Head of caudate nucleus (tissue), 42 donors: ENCODE measurements around the gene CTNNA3.
"Not testable (repeated sequence)": the region's sequence is repeated elsewhere in the genome, so short reads cannot be mapped to it uniquely, and the experiment has no call there.

ENCODE experiments used
- DNase-seq, 42 donors: peaks; one replicate each; pipeline versions ENCODE4 v3.0.0 to v3.0.0-alpha.2; 2020 to 2021; ENCODE audit warnings: mixed read lengths in 7 of 42
- intact Hi-C: fragments of 100-400 bp; cut with DNase I; formaldehyde crosslinking; loops from one replicate; pipeline ENCODE4 v1.15.0; 2022

CTNNA3 gene

DNA sequence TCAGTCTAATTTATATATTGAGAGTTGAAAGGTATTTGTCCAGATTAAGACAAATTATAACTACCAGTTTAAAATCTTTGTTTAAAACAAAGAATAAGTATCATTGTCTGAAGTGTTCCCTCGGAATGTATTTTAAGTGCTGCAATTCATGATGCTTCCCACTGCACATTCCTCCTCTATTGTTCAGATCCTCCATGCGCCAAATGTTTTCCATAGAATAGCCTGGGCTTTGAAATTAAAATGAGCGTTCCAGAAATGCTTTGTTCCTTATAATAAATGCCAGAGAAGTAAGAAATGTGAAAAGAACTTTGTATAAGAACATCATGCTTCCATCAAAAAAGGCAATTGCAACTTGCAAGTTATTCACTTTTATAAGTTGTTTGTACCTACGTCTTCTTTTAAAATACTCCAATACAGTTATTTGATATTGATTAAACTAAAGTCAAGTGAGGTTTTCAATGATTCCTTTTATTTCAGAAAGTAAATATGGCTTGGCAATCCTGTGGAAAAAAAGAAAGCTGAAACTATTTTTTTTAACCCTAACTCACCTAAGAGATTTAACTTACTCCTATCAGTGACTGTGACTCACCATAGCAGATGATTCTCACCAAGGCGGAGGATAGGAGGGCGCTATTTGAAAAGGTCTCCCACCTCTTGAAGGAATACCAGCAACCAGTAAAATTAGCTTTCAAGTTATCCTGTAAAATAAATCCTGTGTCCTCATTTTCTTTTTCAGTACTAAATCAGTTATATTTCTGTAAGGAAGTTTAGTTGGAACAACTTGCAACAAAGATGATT is 85.8 kb downstream of the CTNNA3 start:
- no peak for DNase-seq
- intact Hi-C loops: no loop called here

DNA sequence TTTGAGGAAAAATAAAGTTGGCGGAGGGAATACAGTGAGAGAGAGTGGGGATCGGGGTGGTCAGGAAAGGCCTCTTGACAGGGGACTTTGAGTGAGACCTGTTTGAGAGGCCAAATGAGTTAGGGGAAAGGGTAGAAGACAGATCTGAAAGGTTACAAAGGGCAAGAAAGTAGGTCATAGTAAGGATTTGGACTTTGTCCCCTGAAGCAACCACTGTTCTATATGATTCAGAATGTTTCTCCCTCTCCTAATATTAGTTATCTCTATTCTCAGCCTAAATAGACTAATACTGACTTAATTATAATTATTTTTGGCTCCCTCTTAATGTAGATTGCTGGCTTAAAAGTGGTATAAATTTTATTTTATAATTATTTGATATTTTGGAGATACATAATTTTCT is 88.0 kb downstream of the CTNNA3 start:
- intact Hi-C loops: no loop called here
- no peak for DNase-seq

DNA sequence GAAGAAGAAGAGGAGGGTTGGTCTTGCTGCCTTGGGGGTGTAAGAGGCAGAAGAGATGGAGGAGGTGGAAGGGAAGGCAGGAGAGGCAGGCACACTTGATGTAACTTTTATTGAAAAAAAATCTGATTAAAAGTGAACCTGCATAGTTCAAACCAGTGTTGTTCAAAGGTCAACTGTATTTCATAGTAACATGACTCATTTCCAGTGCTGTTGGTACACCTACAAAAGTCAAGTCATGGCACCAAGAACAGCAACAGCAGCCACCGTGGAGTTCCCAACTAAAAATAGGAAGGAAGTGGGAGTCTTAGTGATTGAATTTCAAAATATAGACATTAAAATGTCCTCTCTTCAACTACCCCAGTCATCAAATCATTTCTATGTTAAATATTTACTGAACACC is 88.5 kb downstream of the CTNNA3 start:
- intact Hi-C loops: no loop called here
- peak in 6 of 42 donors; percentile 3 to 48 (median 25) for DNase-seq

DNA sequence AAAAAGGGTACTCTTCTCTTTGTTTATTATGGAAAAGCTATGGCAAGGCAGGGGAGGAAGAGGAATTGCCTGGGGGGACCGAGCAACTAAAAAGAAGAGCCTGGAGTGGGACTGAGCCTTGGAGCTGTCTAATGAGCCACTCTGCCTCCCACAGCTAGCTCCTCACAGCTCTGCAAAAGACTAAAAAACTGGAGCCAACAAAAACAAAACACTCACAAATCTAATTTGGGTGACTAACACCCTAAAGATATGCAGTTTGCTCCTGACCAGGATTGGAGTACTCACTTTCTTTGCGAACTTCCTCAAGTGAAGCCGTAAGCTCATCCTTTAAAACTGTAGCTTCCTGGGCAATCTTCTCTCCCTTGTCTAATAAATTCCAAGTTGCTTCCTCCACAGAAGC is 89.4 kb downstream of the CTNNA3 start:
- intact Hi-C loops: no loop called here
- no peak for DNase-seq

DNA sequence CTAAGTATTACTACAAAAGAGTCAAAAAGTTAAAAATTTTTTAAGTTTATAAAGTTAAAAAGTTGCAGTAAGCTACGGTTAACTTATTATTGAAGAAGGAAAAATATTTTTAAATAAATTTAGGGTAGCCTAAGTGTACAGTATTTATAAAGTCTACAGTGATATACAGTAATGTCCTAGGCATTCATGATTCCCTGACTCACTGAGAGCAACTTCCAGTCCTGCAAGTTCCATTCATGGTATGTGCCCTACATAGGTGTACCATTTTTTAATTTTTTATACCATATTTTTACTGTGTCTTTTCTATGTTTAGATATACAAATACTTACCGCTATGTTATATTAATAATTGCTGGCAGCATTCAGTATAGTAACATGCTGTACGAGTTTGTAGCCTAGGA is 92.3 kb downstream of the CTNNA3 start:
- intact Hi-C loops: no loop called here
- DNase-seq: no peak

DNA sequence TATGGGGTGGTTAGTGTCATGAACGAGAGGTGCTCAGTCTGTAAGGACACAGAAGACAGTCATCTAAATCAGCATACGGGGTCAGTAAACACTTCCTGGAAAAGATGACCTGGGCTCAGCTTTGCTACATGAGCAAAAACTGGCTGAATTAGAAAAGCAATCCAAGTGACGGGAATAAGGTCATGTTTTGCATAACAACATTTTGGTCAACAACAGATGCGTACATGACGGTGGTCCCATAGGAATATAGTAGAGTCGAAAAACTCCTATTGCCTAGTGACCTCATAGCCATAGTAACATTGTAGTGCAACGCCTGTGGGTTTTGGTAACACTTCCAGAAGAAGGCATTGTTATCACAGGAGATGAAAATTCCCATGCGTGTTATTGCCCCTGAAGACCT is 92.9 kb downstream of the CTNNA3 start:
- intact Hi-C loops: no loop called here
- no peak for DNase-seq

DNA sequence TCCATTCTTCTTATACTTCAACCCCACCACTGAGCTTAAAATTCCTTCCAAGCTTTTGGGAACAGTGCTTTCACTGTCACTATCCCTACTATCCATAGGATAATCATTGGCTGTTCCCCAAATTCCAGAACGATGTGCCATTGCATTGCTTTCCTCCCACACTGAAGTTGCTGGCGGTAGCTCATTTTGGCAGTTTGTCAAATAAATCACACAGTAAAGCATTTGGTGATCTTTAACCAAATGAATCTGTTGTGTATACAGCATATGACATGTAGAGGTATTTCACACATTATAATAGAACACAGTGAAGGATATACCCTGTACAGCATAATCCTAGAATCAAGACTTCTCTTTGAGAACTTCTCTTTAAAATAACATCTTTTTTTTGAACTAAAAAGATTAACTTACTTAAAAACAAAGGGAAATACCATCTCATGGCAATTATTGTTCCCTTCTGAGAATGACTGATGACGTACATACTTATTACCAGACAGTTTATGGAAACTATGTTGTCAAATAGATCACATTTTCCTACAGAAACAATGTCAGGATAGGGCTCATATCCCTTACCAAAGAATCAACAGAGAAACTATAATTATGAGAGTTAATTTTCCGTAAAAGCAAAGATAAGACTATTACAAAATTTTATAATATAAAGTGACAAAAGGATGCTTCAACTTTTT is 93.6 kb downstream of the CTNNA3 start:
- intact Hi-C loops: no loop called here
- DNase-seq: no peak

DNA sequence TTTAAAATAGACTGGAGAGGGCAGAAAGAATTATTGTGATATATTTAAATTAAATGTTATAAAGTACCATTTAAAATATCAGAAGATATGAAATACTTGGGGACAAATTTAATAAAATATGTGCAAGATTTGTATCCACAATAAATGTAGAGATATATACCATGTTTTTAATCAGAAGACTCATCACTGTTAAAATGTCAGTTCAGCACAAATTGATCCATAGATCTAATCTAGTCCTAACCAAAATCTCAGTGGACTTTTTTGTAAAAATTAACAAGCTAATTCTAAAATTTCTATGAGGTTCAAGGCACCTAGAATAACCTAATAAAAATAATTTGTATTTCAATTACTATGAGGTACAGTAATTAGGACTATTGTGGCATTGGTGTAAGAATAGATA is 96.4 kb downstream of the CTNNA3 start:
- intact Hi-C loops: no loop called here
- no peak for DNase-seq

DNA sequence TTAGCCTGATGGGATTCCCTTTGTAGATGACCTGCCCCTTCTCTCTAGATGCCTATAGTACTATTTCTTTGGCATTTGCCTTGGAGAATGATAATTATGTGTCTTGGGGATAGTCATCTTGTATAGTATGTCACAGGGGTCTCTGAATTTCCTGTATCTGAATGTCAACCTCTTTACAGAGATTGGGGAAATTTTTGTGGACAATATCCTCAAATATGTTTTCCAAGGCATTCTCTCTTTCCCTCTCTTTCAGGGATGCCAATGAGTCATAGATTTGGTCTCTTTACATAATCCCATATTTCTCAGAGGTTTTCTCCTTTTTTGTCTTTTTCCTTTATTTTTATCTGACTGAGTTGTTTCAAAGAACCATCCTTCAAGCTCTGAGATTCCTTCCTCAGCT is 99.4 kb downstream of the CTNNA3 start:
- no peak for DNase-seq
- intact Hi-C loops: no loop called here

DNA sequence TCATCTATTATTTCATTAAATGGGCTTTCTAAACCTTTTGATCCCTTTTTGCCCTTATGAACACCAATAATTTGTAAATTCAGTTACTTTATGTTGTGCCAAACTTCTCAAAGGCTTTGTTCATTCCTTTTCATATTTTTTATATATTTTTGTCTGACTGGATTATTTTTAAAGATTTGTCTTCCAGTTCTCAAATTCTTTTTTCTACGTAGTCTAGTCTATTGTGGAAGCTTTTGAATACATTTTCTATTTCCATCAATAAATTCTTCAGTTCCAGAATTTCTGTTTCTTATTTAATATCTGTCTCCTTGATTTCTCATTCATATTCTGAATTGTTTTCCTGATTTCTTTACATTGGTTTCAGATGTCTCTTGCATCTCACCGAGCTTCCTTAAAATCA is 108.2 kb downstream of the CTNNA3 start:
- intact Hi-C loops: no loop called here
- DNase-seq: no peak

DNA sequence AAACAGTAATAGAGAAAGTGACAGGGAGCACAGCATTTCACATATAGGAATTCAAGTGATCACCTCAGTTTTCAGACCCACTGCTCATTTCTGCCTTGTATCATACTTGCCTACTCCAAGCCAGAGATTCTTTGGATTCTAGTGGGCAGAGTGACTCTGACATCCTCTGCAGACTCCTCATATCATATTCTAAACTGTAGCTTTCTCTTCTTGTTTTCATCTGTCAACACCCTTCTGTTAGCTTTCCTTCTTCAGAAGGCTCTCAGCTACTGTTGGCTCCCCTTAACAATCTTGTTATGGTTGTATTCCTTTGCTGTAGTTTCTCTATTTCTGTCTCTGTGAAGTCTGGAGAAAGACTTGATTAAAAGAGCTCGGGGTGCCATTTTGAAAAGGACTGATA is 120.5 kb downstream of the CTNNA3 start:
- DNase-seq: no peak
- intact Hi-C loops: no loop called here

DNA sequence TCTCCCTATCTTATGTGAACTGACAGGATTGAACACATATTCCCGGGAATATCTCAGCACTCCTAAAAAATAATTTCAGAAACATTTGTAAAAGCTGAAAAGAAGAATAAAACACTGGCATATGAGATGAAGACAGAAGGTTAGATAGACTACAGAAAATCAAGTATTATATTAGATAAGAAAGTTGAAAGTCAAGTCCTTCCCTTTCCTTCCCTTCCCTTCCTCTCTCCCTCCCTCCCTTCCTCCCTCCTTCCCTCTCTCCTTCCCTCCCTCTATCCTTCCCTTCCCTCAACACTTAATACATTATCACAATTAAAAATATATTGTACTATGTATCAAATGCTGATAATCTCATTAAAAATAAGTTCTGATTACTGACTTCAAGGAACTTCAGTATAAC is 122.5 kb downstream of the CTNNA3 start:
- no peak for DNase-seq
- intact Hi-C loops: no loop called here

DNA sequence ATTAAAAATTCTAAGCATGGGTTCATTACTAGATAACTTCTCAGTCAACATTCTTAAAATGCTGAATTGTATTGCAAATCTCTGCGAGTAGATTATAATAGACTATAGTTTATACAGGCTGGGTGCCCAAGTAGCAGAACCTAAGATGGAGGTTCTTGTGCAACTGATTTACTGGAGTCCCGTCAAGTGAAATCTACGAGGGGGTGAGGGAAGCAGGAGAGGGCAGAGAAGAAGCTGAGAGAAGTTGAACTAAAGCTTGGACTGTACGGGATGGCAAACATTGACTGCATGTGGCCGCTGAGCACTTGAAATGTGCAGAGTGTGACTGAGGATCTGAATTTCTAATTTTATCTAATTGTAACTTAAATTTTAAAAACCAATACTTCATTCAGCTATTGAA is 124.5 kb downstream of the CTNNA3 start:
- intact Hi-C loops: no loop called here
- DNase-seq: no peak

DNA sequence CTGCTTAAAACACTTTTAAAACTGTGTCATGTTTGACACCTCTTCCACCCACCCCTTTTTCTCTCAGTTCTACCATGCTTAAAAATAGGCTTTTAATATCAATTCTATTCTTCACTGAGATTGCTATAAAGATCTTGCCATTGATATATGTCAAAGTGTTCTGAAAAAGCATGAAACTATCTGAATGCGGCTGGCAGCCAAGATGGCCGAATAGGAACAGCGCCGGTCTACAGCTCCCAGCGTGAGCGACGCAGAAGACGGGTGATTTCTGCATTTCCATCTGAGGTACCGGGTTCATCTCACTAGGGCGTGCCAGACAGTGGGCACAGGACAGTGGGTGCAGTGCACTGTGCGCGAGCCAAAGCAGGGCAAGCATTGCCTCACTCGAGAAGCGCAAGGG is 137.7 kb downstream of the CTNNA3 start:
- intact Hi-C loops: not testable (repeated sequence)
- DNase-seq: peak in 22 of 42 donors; percentile 4 to 59 (median 20)

DNA sequence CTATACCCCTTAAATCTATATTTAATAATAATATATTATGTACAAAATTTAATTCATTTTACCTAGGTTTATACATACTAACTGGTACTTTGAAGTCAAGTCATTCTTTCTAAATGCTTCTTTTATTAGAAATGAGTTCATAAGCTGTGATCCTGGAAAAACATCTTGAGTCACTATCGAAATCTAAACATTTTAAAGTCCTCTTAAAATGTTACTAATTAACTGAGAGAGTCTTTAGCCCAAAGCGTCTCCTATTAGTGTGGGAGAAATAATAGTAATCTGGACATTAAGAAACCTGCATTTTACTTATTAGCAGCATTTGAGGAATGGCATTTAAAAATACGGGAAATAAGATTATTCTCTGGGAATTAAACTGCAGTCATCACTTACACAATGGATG is 142.7 kb downstream of the CTNNA3 start:
- intact Hi-C loops: no loop called here
- no peak for DNase-seq

DNA sequence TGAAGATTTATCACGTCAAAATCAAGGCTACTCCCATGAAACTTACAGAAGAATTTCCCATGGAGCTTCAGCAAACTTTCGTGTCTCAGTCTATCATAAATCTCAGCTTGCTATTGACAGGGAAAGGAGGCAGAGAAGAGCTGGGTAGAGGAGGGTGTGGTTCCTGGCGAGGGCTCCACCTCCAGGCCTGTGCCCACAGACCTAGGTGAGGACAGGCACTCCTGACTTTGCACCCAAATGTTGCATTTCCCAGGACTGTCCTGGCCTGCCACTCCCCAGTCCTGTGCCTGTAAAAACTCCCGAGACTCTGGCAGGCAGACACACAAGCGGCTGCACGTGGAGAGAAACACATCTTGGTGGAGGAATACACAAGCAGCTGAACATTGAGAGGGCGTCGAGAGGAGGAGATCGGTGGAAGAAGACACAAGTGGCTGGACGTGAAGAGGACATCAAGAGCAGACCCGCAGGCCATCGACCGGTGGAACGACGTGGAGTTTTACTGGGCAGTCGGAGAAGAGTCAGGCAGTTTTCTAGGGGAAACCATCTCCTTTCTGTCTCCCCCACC is 145.1 kb downstream of the CTNNA3 start:
- DNase-seq: no peak
- intact Hi-C loops: no loop called here

DNA sequence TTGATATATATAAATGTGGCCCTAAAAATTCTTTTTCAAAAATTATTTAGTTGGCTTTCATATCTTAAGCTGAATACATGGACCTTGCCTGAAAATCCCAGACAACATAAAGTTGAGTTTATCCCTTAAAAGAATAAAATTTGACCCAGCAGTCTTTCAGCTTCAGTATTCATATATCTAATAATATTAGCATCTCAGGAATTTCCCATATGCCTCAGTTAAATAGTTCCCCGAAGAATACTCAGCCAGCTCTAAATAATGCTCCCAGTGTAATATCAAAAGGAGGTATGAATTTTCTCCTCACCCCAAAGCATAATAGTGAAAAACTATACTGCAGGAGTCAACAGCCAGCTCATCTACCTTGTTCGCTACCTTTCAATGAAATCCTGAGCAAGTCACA is 145.9 kb downstream of the CTNNA3 start:
- intact Hi-C loops: no loop called here
- DNase-seq: no peak

DNA sequence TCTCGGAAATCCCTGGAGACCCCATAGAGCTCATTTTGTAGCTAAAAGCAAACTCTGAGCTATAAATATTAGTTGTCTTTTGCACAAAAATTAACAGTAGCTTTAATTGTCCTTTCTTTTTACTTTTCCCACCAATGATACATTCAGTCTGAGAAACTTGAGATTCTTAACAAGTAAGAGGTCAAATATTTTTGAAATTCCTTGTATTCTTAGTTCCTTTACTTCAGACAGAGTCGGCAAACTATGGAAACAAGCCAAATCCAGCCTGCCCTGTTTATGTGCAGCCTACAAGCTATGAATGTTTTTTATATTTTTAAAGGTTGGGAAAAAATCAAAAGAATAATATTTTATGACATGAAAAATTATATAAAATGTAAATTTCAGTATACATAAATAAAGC is 146.6 kb downstream of the CTNNA3 start:
- intact Hi-C loops: no loop called here
- DNase-seq: peak in 1 of 42 donors; percentile 43

DNA sequence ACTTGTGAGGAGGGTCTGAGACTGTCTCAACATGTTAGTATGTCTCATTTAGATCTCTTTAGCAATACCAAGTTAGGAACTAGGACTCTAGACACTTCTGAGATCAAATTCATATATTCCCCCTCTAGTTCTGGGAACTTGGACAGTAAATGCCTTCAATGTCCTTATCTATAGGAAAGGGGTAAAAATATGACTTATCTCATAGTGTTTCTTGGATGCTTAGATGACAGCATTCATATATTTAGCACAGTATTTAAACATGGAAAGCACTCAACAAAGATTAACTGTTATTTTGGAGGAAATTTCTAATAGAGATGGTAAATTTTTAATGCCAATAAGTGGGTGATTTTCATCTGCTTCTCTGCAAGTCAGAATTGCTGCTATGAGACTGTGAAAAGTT is 154.6 kb downstream of the CTNNA3 start:
- intact Hi-C loops: no loop called here
- DNase-seq: no peak

DNA sequence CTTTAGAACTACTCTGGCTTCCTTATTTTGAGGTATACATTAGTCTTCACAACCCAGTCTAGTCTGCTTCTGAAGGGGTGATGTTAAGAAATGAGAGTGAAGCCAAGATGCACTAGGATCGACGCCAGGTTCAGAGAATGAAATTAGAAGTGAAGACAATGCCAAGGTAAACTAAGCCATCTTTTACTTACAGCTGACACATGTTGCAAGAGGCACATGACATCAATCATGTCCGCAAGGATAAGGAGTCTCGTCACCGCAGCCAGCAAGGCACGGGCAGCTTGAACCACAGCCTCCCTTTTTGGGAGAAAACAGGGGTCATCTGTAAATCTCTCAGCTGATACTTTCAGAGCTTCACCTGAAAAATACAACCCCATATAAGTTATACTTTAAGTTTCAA is 156.7 kb downstream of the CTNNA3 start:
- DNase-seq: no peak
- intact Hi-C loops: no loop called here

DNA sequence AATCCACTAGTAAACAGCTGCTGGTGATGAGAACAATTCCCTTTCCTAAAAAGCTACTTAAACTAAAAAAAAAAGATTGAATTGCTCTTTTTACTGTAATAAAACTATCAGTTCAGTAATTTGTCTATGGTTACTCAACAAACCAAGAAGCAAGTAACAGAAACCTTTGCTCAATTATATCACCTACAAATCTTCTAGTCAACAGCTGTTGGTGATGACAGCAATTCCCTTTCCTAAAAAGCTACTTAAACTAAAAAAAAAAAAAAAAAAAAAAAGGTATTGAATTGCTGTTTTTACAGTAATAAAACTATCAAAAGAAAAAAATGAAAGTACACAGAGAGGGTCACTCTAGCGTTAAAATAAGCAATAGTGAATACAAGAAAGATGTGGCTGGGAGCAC is 158.1 kb downstream of the CTNNA3 start:
- no peak for DNase-seq

More for the DNA sequence above, 158.1 kb downstream of the CTNNA3 start:
- intact Hi-C loops: no loop called here
